GM23338 (cell line): ENCODE results near the gene ORM1. TPM values are rescaled to one million over a fixed set of nuclear protein-coding genes. Genes with fewer than 3 reads are reported as not detected.

Experiments
- ATAC-seq: fragments of 200-7000 bp; cut with Tn5 transposase; 3 replicates; pipeline ENCODE4 v1.9.1; 2020
- DNase-seq: peaks from one replicate; pipeline ENCODE4 v3.0.0-alpha.2; 2015; ENCODE audit warnings: low spot score
- H2AFZ ChIP-seq: fragments of 200-600 bp; sonication (generic); 2 replicates; pipeline ENCODE4 v1.8.0; 2016; ENCODE audit warnings: antibody characterized with exemption, mild to moderate bottlenecking, moderate library complexity
- H3F3A ChIP-seq: fragments of 200-600 bp; sonication (generic); replicated peaks from 2 replicates; pipeline ENCODE4 v1.8.0; 2017; ENCODE audit warnings: antibody characterized with exemption, mixed run types, low read depth
- H3K27ac ChIP-seq: fragments of 200-600 bp; sonication (generic); 2 replicates; pipeline ENCODE4 v1.6.1; 2016; ENCODE audit warnings: low read depth
- H3K27me3 ChIP-seq: fragments of 200-600 bp; sonication (generic); 2 replicates; pipeline ENCODE4 v1.8.0; 2016; ENCODE audit warnings: mild to moderate bottlenecking, mixed run types, moderate library complexity; ENCODE audit not compliant: insufficient read depth
- H3K36me3 ChIP-seq: fragments of 200-600 bp; sonication (generic); 2 replicates; pipeline ENCODE4 v1.8.0; 2016; ENCODE audit warnings: mild to moderate bottlenecking; ENCODE audit not compliant: insufficient read depth
- H3K4me1 ChIP-seq: fragments of 200-600 bp; sonication (generic); 2 replicates; pipeline ENCODE4 v1.8.0; 2016; ENCODE audit warnings: mild to moderate bottlenecking, moderate library complexity; ENCODE audit not compliant: insufficient read depth
- H3K4me2 ChIP-seq: fragments of 200-600 bp; sonication (generic); 2 replicates; pipeline ENCODE4 v1.7.1; 2017; ENCODE audit warnings: mixed run types
- H3K4me3 ChIP-seq: fragments of 200-600 bp; sonication (generic); 2 replicates; pipeline ENCODE4 v1.6.1; 2016; ENCODE audit warnings: mixed run types
- H3K79me2 ChIP-seq: fragments of 200-600 bp; sonication (generic); replicated peaks from 2 replicates; pipeline ENCODE4 v1.8.0; 2017; ENCODE audit warnings: mild to moderate bottlenecking; ENCODE audit not compliant: insufficient read depth
- H3K9me2 ChIP-seq: fragments of 200-600 bp; sonication (generic); 2 replicates; pipeline ENCODE4 v1.8.0; 2017; ENCODE audit not compliant: insufficient read depth
- H4K20me1 ChIP-seq: fragments of 200-600 bp; sonication (generic); replicated peaks from 2 replicates; pipeline ENCODE4 v1.8.0; 2017; ENCODE audit warnings: mild to moderate bottlenecking; ENCODE audit not compliant: insufficient read depth
- H3K27ac Mint-ChIP-seq: 2 replicates; pipeline ENCODE4 v1.8.0; 2020; ENCODE audit warnings: inconsistent platforms, mild to moderate bottlenecking, moderate library complexity, mixed read lengths
- H3K27me3 Mint-ChIP-seq: 3 replicates; pipeline ENCODE4 v1.8.0; 2022; ENCODE audit warnings: low read depth, mild to moderate bottlenecking, moderate library complexity, mixed read lengths, inconsistent platforms; ENCODE audit not compliant: insufficient read depth, poor library complexity
- H3K36me3 Mint-ChIP-seq: 3 replicates; pipeline ENCODE4 v1.8.0; 2021; ENCODE audit warnings: low read depth, mild to moderate bottlenecking, inconsistent platforms, moderate library complexity, mixed read lengths
- H3K4me1 Mint-ChIP-seq: 3 replicates; pipeline ENCODE4 v1.8.0; 2020; ENCODE audit warnings: mild to moderate bottlenecking, inconsistent platforms, mixed read lengths
- H3K4me3 Mint-ChIP-seq: 3 replicates; pipeline ENCODE4 v1.8.0; 2021; ENCODE audit warnings: moderate library complexity, mild to moderate bottlenecking, inconsistent platforms, mixed read lengths
- H3K9me3 Mint-ChIP-seq: 3 replicates; pipeline ENCODE4 v1.8.0; 2020; ENCODE audit warnings: moderate library complexity, mild to moderate bottlenecking, inconsistent platforms, mixed read lengths
- CTCF ChIP-seq, 2 experiments: fragments of 200-600 bp in 1 of 2; sonication (generic) in 1 of 2; conservative IDR thresholded peaks; 2 replicates each; pipeline versions ENCODE4 v1.5.1 to v1.6.1; 2016 to 2017; ENCODE audit warnings: antibody characterized with exemption in 2 of 2, low read depth in 2 of 2, mild to moderate bottlenecking in 2 of 2, moderate library complexity in 1 of 2
- JUNB ChIP-seq: IDR thresholded peaks from one replicate; pipeline ENCODE4 v1.6.1; 2016; ENCODE audit warnings: antibody characterized with exemption; ENCODE audit not compliant: unreplicated experiment
- ZNF114 ChIP-seq: fragments of 250-450 bp; sonication (Bioruptor Pico); IDR thresholded peaks from 2 replicates; pipeline ENCODE4 v1.5.0; 2020; ENCODE audit warnings: mild to moderate bottlenecking, moderate library complexity
- ZNF331 ChIP-seq: fragments of 250-450 bp; sonication (Bioruptor Pico); IDR thresholded peaks from 2 replicates; pipeline ENCODE4 v1.5.0; 2020; ENCODE audit warnings: low read depth, mild to moderate bottlenecking, moderate library complexity
- polyA plus RNA-seq: library from polyadenylated mRNA; unstranded; fragments of >200 nt; fragmentation: Nextera tagmentation; extraction: Ambion mirVana; gene quantifications from 2 replicates; pipeline ENCODE4 v1.2.1, GENCODE V29; 2016
- total RNA-seq: library from RNA; depleted of rRNA; stranded (reverse); fragments of >200 nt; shearing (Covaris generic); gene quantifications from 2 replicates; pipeline ENCODE4 v1.2.3, GENCODE V29; 2014

The ORM1 gene
- total and polyA plus RNA-seq, 2 experiments from 2014 or later, result not detected

- no peaks in the 10 kb centered on the region for H3K79me2 ChIP-seq
- H3K4me1 ChIP-seq, result no peaks in the 10 kb centered on the region
- Mint-ChIP-seq H3K36me3 (peaks cover 82% of the 10 kb centered on the region), H3K27ac (no peak overlapping the region), H3K9me3 (0 out of 3 replicates have a peak, but pooled peaks cover 6% of the 10 kb centered on the region), H3K4me3 (no peak overlapping the region), H3K27me3 (peaks cover 12% of the 10 kb centered on the region), H3K4me1 (no peaks in the 10 kb centered on the region; the same call in 2 of the 3 replicates)
- DNase-seq, result peak; percentile 79
- no peaks in the 10 kb centered on the region; the same call in 1 of the 2 replicates for H4K20me1 ChIP-seq
- H3K27me3 ChIP-seq, result no peaks in the 10 kb centered on the region
- no peak overlapping the region for H3K4me2 ChIP-seq
- H3K9me2 ChIP-seq, result no peaks in the 10 kb centered on the region
- no peak for TF ChIP-seq JUNB
- TF ChIP-seq CTCF (conservative IDR thresholded peaks at IDR 0.05; ENCODE audit: low read depth in 2 of 2), result peak; percentile 87 to 96
- H2AFZ ChIP-seq, result no peak overlapping the region
- peak; percentile 93 for ATAC-seq
- peaks cover under 1% of the 10 kb centered on the region; the same call in 1 of the 2 replicates for H3K36me3 ChIP-seq
- no peak overlapping the region for H3K4me3 ChIP-seq
- 0 out of 2 replicates have a peak, but pooled peaks cover 4% of the 10 kb centered on the region for H3F3A ChIP-seq
- H3K27ac ChIP-seq, result no peak overlapping the region
Observed at GRCh38 chr9:114339130-114339908, 16.4 kb downstream of the ORM1 start.

DNA sequence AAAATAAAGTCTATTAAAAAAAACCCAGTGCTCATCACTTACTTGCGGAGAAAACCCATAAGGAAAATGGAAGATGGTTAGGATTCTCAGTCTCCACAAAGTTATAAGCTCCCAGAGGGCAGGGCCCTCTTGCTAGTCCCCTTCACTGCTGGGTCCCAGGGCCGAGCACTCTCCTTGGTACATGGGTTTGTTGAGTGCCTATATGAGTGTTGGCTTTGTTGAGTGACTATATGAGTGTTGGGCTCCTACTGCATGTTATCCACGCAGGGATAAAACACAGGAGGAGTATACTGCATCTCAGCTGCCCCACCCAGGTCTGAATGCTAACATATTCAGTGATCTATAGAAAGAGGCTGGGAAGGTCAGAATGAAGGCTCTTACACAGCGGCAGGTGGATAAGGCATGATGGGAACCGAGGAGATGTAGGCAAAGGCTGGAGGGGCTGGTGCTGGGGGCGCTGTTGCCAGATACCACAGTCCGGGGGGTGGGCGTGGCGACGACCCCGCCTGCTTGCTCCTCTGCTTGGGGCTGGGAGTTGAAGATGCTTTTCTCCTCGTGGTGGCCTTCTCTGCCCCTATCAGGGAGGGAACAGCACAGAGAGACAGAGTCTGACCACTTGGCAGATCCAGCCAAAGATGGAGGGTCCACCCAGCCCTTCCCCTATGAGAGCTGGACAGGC lies 18.4 kb downstream of the ORM1 start:
- Mint-ChIP-seq H3K4me3 (no peak overlapping the region), H3K36me3 (peaks cover 86% of the 10 kb centered on the region), H3K27ac (no peak overlapping the region), H3K9me3 (no peaks in the 10 kb centered on the region), H3K27me3 (peaks cover 10% of the 10 kb centered on the region), H3K4me1 (no peaks in the 10 kb centered on the region)
- H3K36me3 ChIP-seq, result peaks cover 5% of the 10 kb centered on the region
- H3K4me2 ChIP-seq, result no peak overlapping the region
- H3K27ac ChIP-seq, result no peak overlapping the region
- TF ChIP-seq ZNF114, result no peak
- no peak for TF ChIP-seq ZNF331 (CRISPR knock-in tag)
- peak in 1 of 2 experiments; percentile 18; a peak in 1 of 4 replicates for TF ChIP-seq CTCF (conservative IDR thresholded peaks at IDR 0.05; ENCODE audit: low read depth in 2 of 2)
- DNase-seq (no peak), ATAC-seq (no peak)
- H4K20me1 ChIP-seq, result no peaks in the 10 kb centered on the region; the same call in 1 of the 2 replicates
- H3F3A ChIP-seq, result 0 out of 2 replicates have a peak, but pooled peaks cover 4% of the 10 kb centered on the region
- no peak overlapping the region for H3K4me3 ChIP-seq
- no peaks in the 10 kb centered on the region for H3K27me3 ChIP-seq
- H3K9me2 ChIP-seq, result no peaks in the 10 kb centered on the region
- H3K79me2 ChIP-seq, result no peaks in the 10 kb centered on the region
- H2AFZ ChIP-seq, result no peak overlapping the region
- no peaks in the 10 kb centered on the region for H3K4me1 ChIP-seq
